ENCODE data around the gene UROC1. TPM values are rescaled to one million over a fixed set of nuclear protein-coding genes. Genes with fewer than 3 reads are reported as not detected.
A peak's percentile ranks its signal among the peaks of the same experiment; 100 is the strongest.

Gene UROC1
- total RNA-seq, 1 donor from 2014 or later: not detected

DNA sequence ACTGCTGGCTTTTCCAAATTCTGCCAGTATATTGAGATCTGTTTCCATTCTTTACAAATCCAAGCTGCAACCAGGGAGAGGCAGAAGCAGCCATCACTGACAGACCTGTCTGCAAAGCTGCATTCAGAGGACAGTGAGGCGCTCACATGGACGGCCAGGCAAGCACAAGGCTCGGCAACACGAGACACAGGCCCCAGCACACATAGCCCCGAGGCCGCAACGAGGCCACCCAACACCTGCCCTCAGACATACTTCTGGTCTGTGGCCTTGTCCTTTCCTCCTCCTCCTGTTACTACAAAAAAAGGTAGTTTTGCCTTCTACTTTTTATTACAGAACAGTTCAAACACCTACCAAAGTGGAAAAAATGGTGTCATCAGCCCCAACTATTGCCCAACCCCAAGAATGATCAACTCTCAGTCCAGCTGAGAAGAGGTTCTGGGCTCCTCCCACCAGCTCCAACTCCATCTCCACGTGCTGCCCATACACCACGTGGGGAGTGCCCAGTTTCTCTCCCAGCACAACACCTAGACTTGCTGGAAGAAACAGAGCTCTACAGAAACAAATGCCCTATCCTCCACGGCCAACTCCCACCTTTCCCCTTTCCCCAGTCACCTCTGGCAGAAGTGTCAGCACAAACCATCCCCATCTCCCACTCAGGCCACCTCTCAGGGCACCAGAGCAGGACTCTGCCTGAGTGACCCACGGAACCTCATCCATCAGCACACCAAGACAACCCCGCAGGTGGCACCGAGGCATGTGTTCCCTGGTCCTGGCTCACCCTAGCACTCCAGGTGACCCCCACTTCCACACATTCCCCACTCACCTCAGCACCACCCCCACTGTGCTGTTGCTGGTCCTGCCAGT, 49.3 kb downstream of the UROC1 start:
- TF ChIP-seq, protein P1, sequence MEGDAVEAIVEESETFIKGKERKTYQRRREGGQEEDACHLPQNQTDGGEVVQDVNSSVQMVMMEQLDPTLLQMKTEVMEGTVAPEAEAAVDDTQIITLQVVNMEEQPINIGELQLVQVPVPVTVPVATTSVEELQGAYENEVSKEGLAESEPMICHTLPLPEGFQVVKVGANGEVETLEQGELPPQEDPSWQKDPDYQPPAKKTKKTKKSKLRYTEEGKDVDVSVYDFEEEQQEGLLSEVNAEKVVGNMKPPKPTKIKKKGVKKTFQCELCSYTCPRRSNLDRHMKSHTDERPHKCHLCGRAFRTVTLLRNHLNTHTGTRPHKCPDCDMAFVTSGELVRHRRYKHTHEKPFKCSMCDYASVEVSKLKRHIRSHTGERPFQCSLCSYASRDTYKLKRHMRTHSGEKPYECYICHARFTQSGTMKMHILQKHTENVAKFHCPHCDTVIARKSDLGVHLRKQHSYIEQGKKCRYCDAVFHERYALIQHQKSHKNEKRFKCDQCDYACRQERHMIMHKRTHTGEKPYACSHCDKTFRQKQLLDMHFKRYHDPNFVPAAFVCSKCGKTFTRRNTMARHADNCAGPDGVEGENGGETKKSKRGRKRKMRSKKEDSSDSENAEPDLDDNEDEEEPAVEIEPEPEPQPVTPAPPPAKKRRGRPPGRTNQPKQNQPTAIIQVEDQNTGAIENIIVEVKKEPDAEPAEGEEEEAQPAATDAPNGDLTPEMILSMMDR (IDR thresholded peaks at IDR 0.05; ENCODE audit: insufficient read depth, low read length, severe bottlenecking): no peak
- Histone ChIP-seq H3K4me3 (ENCODE audit: low read depth, low read length) (no peak overlapping the region), H3K36me3 (ENCODE audit: control insufficient read depth, insufficient read depth, low read length) (peaks cover 45% of the 10 kb centered on the region), H3K27me3 (ENCODE audit: control insufficient read depth, insufficient read depth, low read length) (no peaks in the 10 kb centered on the region)
- DNase-seq (ENCODE audit: low read depth) (no peak), FAIRE-seq (peak; percentile 32)

- peaks cover 47% of the 10 kb centered on the region for H3K36me3 ChIP-seq (ENCODE audit: control insufficient read depth, insufficient read depth, low read length)
- DNase-seq (ENCODE audit: low read depth) (no peak), FAIRE-seq (no peak)
- TF ChIP-seq, protein P1 (IDR thresholded peaks at IDR 0.05; ENCODE audit: insufficient read depth, low read length, severe bottlenecking): no peak
- H3K27me3 ChIP-seq (ENCODE audit: control insufficient read depth, insufficient read depth, low read length): no peaks in the 10 kb centered on the region
- no peak overlapping the region for H3K4me3 ChIP-seq (ENCODE audit: low read depth, low read length)
Observed at GRCh38 chr3:126467611-126467955, 50.0 kb downstream of the UROC1 start.

DNA sequence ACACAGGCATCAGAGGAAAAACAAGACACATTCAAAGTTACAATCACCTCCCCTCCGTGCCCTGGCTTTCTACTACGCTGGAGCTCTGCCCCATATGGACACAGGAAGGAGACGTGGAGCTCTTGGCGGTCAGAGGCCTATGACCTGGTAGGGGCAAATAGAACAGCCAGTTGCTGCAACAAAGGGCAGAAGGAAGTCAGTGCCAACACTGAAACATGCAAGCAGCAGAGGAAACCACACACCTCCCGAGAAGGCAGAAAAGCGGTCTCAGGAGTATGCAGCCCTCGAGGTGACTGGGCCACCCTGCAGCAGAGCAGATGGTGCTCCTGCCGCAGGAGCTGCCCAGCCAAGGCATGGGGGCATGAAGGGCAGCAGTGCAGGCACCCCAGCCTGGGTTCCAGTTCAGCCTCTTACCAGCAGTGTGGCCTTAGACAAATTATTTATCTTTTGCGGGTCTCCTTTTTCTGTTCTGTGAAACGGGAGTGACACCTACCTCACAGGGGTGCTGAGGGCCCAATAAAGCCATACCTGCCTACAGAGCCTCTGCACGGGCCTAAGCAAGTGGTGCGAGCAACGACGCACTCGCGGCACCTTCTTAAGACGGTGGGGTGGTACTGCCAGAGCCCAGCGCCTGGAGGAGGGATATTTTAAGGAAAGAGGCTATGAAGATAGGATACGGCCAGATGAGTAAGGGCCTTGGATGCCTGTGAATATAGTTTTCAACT, 50.5 kb downstream of the UROC1 start:
- no peak for DNase-seq (ENCODE audit: low read depth)

GRCh38 chr3:126465928-126466544, 51.5 kb downstream of the UROC1 start:
- FAIRE-seq (no peak), DNase-seq (ENCODE audit: low read depth) (no peak)
- TF ChIP-seq, protein P1 (IDR thresholded peaks at IDR 0.05; ENCODE audit: insufficient read depth, low read length, severe bottlenecking): no peak
- H3K27me3 ChIP-seq (ENCODE audit: control insufficient read depth, insufficient read depth, low read length): no peaks in the 10 kb centered on the region
- H3K4me3 ChIP-seq (ENCODE audit: low read depth, low read length): no peak overlapping the region
- peaks cover 56% of the 10 kb centered on the region for H3K36me3 ChIP-seq (ENCODE audit: control insufficient read depth, insufficient read depth, low read length)

More for the DNA sequence above, 50.5 kb downstream of the UROC1 start:
- Histone ChIP-seq H3K36me3 (ENCODE audit: control insufficient read depth, insufficient read depth, low read length) (peaks cover 52% of the 10 kb centered on the region), H3K4me3 (ENCODE audit: low read depth, low read length) (no peak overlapping the region), H3K27me3 (ENCODE audit: control insufficient read depth, insufficient read depth, low read length) (no peaks in the 10 kb centered on the region)
- no peak for FAIRE-seq
- TF ChIP-seq, protein P1 (IDR thresholded peaks at IDR 0.05; ENCODE audit: insufficient read depth, low read length, severe bottlenecking): no peak

- no peak for FAIRE-seq
- TF ChIP-seq, protein P1 (IDR thresholded peaks at IDR 0.05; ENCODE audit: insufficient read depth, low read length, severe bottlenecking): no peak
- H3K4me3 ChIP-seq (ENCODE audit: low read depth, low read length): no peak overlapping the region
- DNase-seq (ENCODE audit: low read depth): no peak
- H3K36me3 ChIP-seq (ENCODE audit: control insufficient read depth, insufficient read depth, low read length): peaks cover 51% of the 10 kb centered on the region
- no peaks in the 10 kb centered on the region for H3K27me3 ChIP-seq (ENCODE audit: control insufficient read depth, insufficient read depth, low read length)
Observed at GRCh38 chr3:126464997-126465396, 52.6 kb downstream of the UROC1 start.
